Endothelial cell of umbilical vein (primary cell): Measurements from ENCODE around the gene NAV3. TPM values are rescaled to one million over a fixed set of nuclear protein-coding genes. Genes with fewer than 3 reads are reported as not detected.

ENCODE experiments used
- BruUV-seq: library from RNA; stranded (reverse); fragments of 400-500 nt; replicated peaks from 2 replicates; lab custom pipeline; 2021; lab: Mats Ljungman, UMichigan
- CTCF ChIA-PET: fragments of 300-600, 350-600 bp; sonication (Branson Sonifier 250); formaldehyde crosslinking; loops from one replicate; lab custom pipeline; 2021; ENCODE audit warnings: antibody characterized with exemption, inconsistent platforms; lab: Charles Lee
- POLR2A ChIA-PET: fragments of 300-600, 350-600 bp; sonication (Branson Sonifier 250); formaldehyde crosslinking; loops from one replicate; lab custom pipeline; 2021; ENCODE audit warnings: antibody characterized with exemption, inconsistent platforms; lab: Charles Lee
- DNase-seq: peaks from one replicate; pipeline ENCODE4 v3.0.0-alpha.2; 2011; ENCODE audit warnings: low read depth, low spot score
- FAIRE-seq: peaks from 2 replicates; lab custom pipeline; 2011; peaks lifted over from hg19 to GRCh38; lab: Jason Lieb, UNC
- H2AFZ ChIP-seq: 2 replicates; pipeline ENCODE4 v1.6.0; 2012; ENCODE audit warnings: low read depth, low read length, control low read depth, inconsistent platforms
- H3K27ac ChIP-seq: 2 replicates; pipeline ENCODE4 v1.5.1; 2011; ENCODE audit warnings: low read depth, mild to moderate bottlenecking, control low read depth, low read length, moderate library complexity; ENCODE audit not compliant: insufficient read depth
- H3K27me3 ChIP-seq, 2 experiments: 2 replicates each; pipeline versions ENCODE4 v1.6.0 to v1.6.1; 2011; ENCODE audit warnings: low read length in 2 of 2, mixed read lengths in 1 of 2; ENCODE audit not compliant: control insufficient read depth in 2 of 2, insufficient read depth in 2 of 2
- H3K36me3 ChIP-seq, 2 experiments: 2 replicates in 1 of 2; 3 replicates in 1 of 2; pipeline ENCODE4 v1.5.1; 2011; ENCODE audit warnings: low read length in 2 of 2, mild to moderate bottlenecking in 1 of 2, moderate library complexity in 1 of 2; ENCODE audit not compliant: control insufficient read depth in 2 of 2, insufficient read depth in 2 of 2; ENCODE audit errors: extremely low read depth in 1 of 2
- H3K4me1 ChIP-seq: 3 replicates; pipeline ENCODE4 v1.5.1; 2011; ENCODE audit warnings: mild to moderate bottlenecking, low read length; ENCODE audit not compliant: control insufficient read depth, insufficient read depth; ENCODE audit errors: extremely low read depth
- H3K4me2 ChIP-seq: 2 replicates; pipeline ENCODE4 v1.6.1; 2011; ENCODE audit warnings: low read length, control low read depth, mixed read lengths; ENCODE audit not compliant: insufficient read depth
- H3K4me3 ChIP-seq, 3 experiments: fragments of 200-600 bp in 1 of 3; sonication (generic), shearing (Covaris generic) in 1 of 3; replicated peaks in 1 of 3; 2 replicates each; pipeline ENCODE4 v1.5.1; 2011 to 2016; ENCODE audit warnings: control low read depth in 3 of 3, low read length in 3 of 3, mild to moderate bottlenecking in 2 of 3, inconsistent platforms in 1 of 3, low read depth in 1 of 3, moderate library complexity in 1 of 3; ENCODE audit not compliant: insufficient read depth in 1 of 3
- H3K79me2 ChIP-seq: 2 replicates; pipeline ENCODE4 v1.6.0; 2012; ENCODE audit warnings: low read length, inconsistent platforms; ENCODE audit not compliant: control insufficient read depth, insufficient read depth
- H3K9ac ChIP-seq: replicated peaks from 2 replicates; pipeline ENCODE3; 2011; ENCODE audit warnings: low read length, control low read depth; ENCODE audit not compliant: insufficient read depth; ENCODE audit errors: extremely low read depth
- H3K9me1 ChIP-seq: replicated peaks from 3 replicates; pipeline ENCODE4 v1.6.0; 2011; ENCODE audit warnings: mild to moderate bottlenecking, low read length; ENCODE audit not compliant: control insufficient read depth, insufficient read depth; ENCODE audit errors: extremely low read depth
- H3K9me3 ChIP-seq: replicated peaks from 2 replicates; pipeline ENCODE4 v1.5.1; 2012; ENCODE audit warnings: low read length, inconsistent platforms; ENCODE audit not compliant: control insufficient read depth, insufficient read depth
- H4K20me1 ChIP-seq: replicated peaks from 2 replicates; pipeline ENCODE3; 2011; ENCODE audit warnings: mild to moderate bottlenecking, low read length; ENCODE audit not compliant: control insufficient read depth, insufficient read depth; ENCODE audit errors: extremely low read depth
- EZH2 ChIP-seq: IDR thresholded peaks from 2 replicates; pipeline ENCODE4 v1.6.1; 2012; ENCODE audit warnings: borderline replicate concordance, low read depth, mild to moderate bottlenecking, moderate library complexity, low read length, inconsistent platforms; ENCODE audit not compliant: severe bottlenecking
- FOS ChIP-seq: IDR thresholded peaks from 2 replicates; pipeline ENCODE4 v1.6.1; 2011; ENCODE audit warnings: mild to moderate bottlenecking, low read length, moderate library complexity, borderline replicate concordance; ENCODE audit not compliant: insufficient read depth
- GATA2 ChIP-seq: IDR thresholded peaks from 2 replicates; pipeline ENCODE4 v1.7.0; 2011; ENCODE audit warnings: low read depth, mild to moderate bottlenecking, moderate library complexity, mixed read lengths, low read length; ENCODE audit not compliant: insufficient read length, insufficient read depth
- JUN ChIP-seq: IDR thresholded peaks from 2 replicates; pipeline ENCODE4 v1.6.1; 2011; ENCODE audit warnings: borderline replicate concordance, low read depth; ENCODE audit not compliant: insufficient read length, insufficient read depth
- MYC ChIP-seq: IDR thresholded peaks from one replicate; pipeline ENCODE4 v1.6.1; 2011; ENCODE audit warnings: mild to moderate bottlenecking, low read depth, low read length
- POLR2A ChIP-seq: IDR thresholded peaks from 2 replicates; pipeline ENCODE4 v1.6.1; 2012; ENCODE audit warnings: low read depth, mild to moderate bottlenecking, control low read depth, low read length
- POLR2AphosphoS5 ChIP-seq: IDR thresholded peaks from 2 replicates; pipeline ENCODE4 v1.6.1; 2012; ENCODE audit warnings: low read depth, mild to moderate bottlenecking, control low read depth, low read length, moderate library complexity; ENCODE audit not compliant: insufficient read depth
- dilution Hi-C: fragments of 300-500 bp; cut with MboI; formaldehyde crosslinking; loops from one replicate; pipeline ENCODE4 v1.15.0; 2019; ENCODE audit warnings: low sequenced_read_pairs; ENCODE audit not compliant: extremely low pct_ligation_motif_present
- intact Hi-C: fragments of 100-400 bp; cut with micrococcal nuclease; formaldehyde crosslinking; loops from one replicate; pipeline ENCODE4 v1.10.0; 2022
- polyA plus RNA-seq, 4 experiments: library from polyadenylated mRNA; depleted of rRNA in 3 of 4; stranded (reverse) in 3 of 4; unstranded in 1 of 4; fragments of >200 nt; gene quantifications; 2 replicates each; pipeline versions ENCODE4 v1.2.1 to v1.2.3, GENCODE V29; 2011 to 2012; ENCODE audit warnings: missing spikeins in 1 of 4
- total RNA-seq: library from RNA; stranded (reverse); gene quantifications from 2 replicates; pipeline ENCODE4 v1.2.3, GENCODE V29; 2021
- TF ChIP-seq, protein P1 (sequence below): IDR thresholded peaks from 2 replicates; pipeline ENCODE4 v1.6.1; 2011; ENCODE audit not compliant: insufficient read depth, insufficient read length
- TF ChIP-seq, protein P2 (sequence below), 2 donors: IDR thresholded peaks; 1 replicate in 1 of 2; 2 replicates in 1 of 2; pipeline ENCODE4 v1.5.1; 2011; ENCODE audit warnings: low read length in 2 of 2, mild to moderate bottlenecking in 2 of 2, moderate library complexity in 2 of 2, control low read depth in 1 of 2, inconsistent platforms in 1 of 2, low read depth in 1 of 2; ENCODE audit not compliant: insufficient read depth in 1 of 2; ENCODE audit errors: extremely low read depth in 1 of 2

Gene NAV3
- total and polyA plus RNA-seq, 2 donors (not counting 3 experiments of a cell fraction or from before 2014, with no cell fraction given), result 6.7 to 40.1 TPM

DNA sequence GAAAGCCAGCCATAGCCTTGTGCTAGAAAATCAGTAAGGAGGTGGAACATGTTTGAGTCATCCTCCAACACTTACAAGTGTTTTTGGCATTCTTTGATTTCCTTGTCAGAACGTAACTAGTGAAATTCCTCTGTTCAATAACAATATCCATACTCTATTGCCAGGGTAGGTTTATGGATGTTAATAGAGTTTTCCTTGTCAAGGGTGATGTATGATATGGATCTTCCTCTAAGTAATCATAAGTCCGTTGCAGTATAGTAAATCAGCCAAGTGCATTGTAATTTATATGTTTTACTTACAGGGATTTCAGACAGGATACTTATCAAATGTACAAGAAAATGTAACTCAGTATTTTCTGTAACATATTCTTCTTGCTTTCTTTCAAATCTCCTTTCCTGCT lies 19.4 kb downstream of the NAV3 start:
- POLR2A ChIA-PET, result no interaction called here
- dilution Hi-C loops (no loop called here), intact Hi-C loops (no loop called here)
- no peak overlapping the region for H3K4me2 ChIP-seq
- no peak for DNase-seq
- BruUV-seq, result no TSS peak
- CTCF ChIA-PET, result no interaction called here
- H3K9ac ChIP-seq, result no peak overlapping the region
- TF ChIP-seq EZH2 (no peak), MYC (no peak)
- H3K27ac ChIP-seq, result no peak overlapping the region
- no peaks in the 10 kb centered on the region for H4K20me1 ChIP-seq
- H3K36me3 ChIP-seq, result no peaks in the 10 kb centered on the region
- H3K4me3 ChIP-seq, result no peak overlapping the region
- no peak overlapping the region for H2AFZ ChIP-seq
- no peak for FAIRE-seq
- no peaks in the 10 kb centered on the region for H3K9me1 ChIP-seq
- peaks cover 43% of the 10 kb centered on the region for H3K4me1 ChIP-seq
- H3K79me2 ChIP-seq, result no peaks in the 10 kb centered on the region
- no peaks in the 10 kb centered on the region for H3K27me3 ChIP-seq
- no peaks in the 10 kb centered on the region for H3K9me3 ChIP-seq

DNA sequence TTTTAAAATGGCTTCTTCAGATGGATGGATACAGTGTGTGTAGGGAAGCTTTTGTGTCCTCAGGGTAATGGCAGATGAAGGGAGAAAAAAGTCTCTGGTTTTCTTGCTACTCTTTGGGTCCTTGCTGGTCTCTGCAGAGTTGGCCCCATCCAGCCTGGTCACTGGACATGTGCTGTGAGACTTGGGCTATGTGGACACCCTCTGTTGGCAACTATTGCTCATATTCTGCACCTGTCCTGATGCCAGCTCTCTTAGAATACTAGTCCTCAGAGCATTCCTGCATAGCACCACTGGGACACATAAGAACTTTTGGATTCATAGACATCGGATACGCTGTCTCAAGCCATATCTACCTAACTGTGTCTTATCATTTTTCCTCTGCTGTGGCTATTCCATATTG lies 20.0 kb downstream of the NAV3 start:
- Histone ChIP-seq H3K79me2 (no peaks in the 10 kb centered on the region), H3K4me2 (no peak overlapping the region), H3K9ac (no peak overlapping the region), H4K20me1 (no peaks in the 10 kb centered on the region), H3K36me3 (no peaks in the 10 kb centered on the region), H3K4me3 (no peak overlapping the region), H3K4me1 (peaks cover 37% of the 10 kb centered on the region), H3K27me3 (no peaks in the 10 kb centered on the region), H3K9me3 (no peaks in the 10 kb centered on the region), H3K27ac (no peak overlapping the region), H2AFZ (no peak overlapping the region), H3K9me1 (no peaks in the 10 kb centered on the region)
- ChIA-PET CTCF (no interaction called here), POLR2A (no interaction called here)
- BruUV-seq, result no TSS peak
- no peak for TF ChIP-seq MYC
- no peak for TF ChIP-seq POLR2AphosphoS5
- TF ChIP-seq, protein P1, sequence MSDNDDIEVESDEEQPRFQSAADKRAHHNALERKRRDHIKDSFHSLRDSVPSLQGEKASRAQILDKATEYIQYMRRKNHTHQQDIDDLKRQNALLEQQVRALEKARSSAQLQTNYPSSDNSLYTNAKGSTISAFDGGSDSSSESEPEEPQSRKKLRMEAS, result no peak
- TF ChIP-seq, protein P2, sequence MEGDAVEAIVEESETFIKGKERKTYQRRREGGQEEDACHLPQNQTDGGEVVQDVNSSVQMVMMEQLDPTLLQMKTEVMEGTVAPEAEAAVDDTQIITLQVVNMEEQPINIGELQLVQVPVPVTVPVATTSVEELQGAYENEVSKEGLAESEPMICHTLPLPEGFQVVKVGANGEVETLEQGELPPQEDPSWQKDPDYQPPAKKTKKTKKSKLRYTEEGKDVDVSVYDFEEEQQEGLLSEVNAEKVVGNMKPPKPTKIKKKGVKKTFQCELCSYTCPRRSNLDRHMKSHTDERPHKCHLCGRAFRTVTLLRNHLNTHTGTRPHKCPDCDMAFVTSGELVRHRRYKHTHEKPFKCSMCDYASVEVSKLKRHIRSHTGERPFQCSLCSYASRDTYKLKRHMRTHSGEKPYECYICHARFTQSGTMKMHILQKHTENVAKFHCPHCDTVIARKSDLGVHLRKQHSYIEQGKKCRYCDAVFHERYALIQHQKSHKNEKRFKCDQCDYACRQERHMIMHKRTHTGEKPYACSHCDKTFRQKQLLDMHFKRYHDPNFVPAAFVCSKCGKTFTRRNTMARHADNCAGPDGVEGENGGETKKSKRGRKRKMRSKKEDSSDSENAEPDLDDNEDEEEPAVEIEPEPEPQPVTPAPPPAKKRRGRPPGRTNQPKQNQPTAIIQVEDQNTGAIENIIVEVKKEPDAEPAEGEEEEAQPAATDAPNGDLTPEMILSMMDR (IDR thresholded peaks at IDR 0.05; ENCODE audit: extremely low read depth in 1 of 2, insufficient read depth in 1 of 2, low read depth in 1 of 2, low read length in 2 of 2), result no peak
- no peak for TF ChIP-seq EZH2
- no peak for TF ChIP-seq FOS
- no peak for TF ChIP-seq POLR2A
- no peak for TF ChIP-seq GATA2
- TF ChIP-seq JUN, result no peak
- intact Hi-C loops, result no loop called here
- no peak for DNase-seq
- FAIRE-seq, result no peak
- dilution Hi-C loops, result no loop called here
